HepG2 (cell line): Measurements from ENCODE around the gene ARHGAP11B.

Source experiments
- DRAP1 ChIP-seq: IDR thresholded peaks from 2 replicates; pipeline ENCODE4 v1.6.1; 2016; ENCODE audit warnings: missing genetic modification reagents, missing compliant biosample characterization
- ETV5 ChIP-seq: IDR thresholded peaks from 2 replicates; pipeline ENCODE4 v1.6.1; 2018; ENCODE audit warnings: missing biosample characterization, missing genetic modification reagents, inconsistent platforms, borderline replicate concordance
- HDAC1 ChIP-seq: sonication (generic); formaldehyde crosslinking; IDR thresholded peaks from 2 replicates; pipeline ENCODE4 v1.5.1; 2020; ENCODE audit warnings: mild to moderate bottlenecking, missing genetic modification reagents
- HDAC2 ChIP-seq: sonication (generic); formaldehyde crosslinking; IDR thresholded peaks from 2 replicates; pipeline ENCODE4 v1.4.0; 2020; ENCODE audit warnings: missing genetic modification reagents
- HOXA9 ChIP-seq: sonication (generic); formaldehyde crosslinking; IDR thresholded peaks from 2 replicates; pipeline ENCODE4 v1.8.1; 2022; ENCODE audit warnings: missing genetic modification reagents, mild to moderate bottlenecking, moderate library complexity, borderline replicate concordance
- KLF12 ChIP-seq: sonication (generic); formaldehyde crosslinking; IDR thresholded peaks from 2 replicates; pipeline ENCODE4 v1.4.0; 2020; ENCODE audit warnings: missing genetic modification reagents, borderline replicate concordance
- MED1 ChIP-seq: sonication (generic); formaldehyde crosslinking; IDR thresholded peaks from 2 replicates; pipeline ENCODE4 v1.4.0; 2020; ENCODE audit warnings: missing genetic modification reagents
- NFYB ChIP-seq: sonication (generic); formaldehyde crosslinking; IDR thresholded peaks from 2 replicates; pipeline ENCODE4 v1.4.0; 2020; ENCODE audit warnings: missing genetic modification reagents
- PATZ1 ChIP-seq: sonication (generic); formaldehyde crosslinking; IDR thresholded peaks from 2 replicates; pipeline ENCODE4 v1.4.0; 2020; ENCODE audit warnings: missing genetic modification reagents
- PHF8 ChIP-seq: sonication (generic); formaldehyde crosslinking; IDR thresholded peaks from 2 replicates; pipeline ENCODE4 v1.5.0; 2020; ENCODE audit warnings: missing genetic modification reagents
- SALL1 ChIP-seq: sonication (generic); formaldehyde crosslinking; IDR thresholded peaks from 2 replicates; pipeline ENCODE4 v1.8.0; 2022; ENCODE audit warnings: mild to moderate bottlenecking, missing genetic modification reagents
- SIN3A ChIP-seq: IDR thresholded peaks from 2 replicates; pipeline ENCODE4 v1.6.1; 2011; ENCODE audit warnings: low read depth, mild to moderate bottlenecking, control low read depth, low read length, borderline replicate concordance
- YEATS2 ChIP-seq: sonication (generic); formaldehyde crosslinking; IDR thresholded peaks from 2 replicates; pipeline ENCODE4 v1.4.0; 2020; ENCODE audit warnings: missing genetic modification reagents, borderline replicate concordance
- YY1 ChIP-seq: IDR thresholded peaks from 2 replicates; pipeline ENCODE4 v1.6.1; 2011; ENCODE audit warnings: low read length, low read depth, moderate library complexity, mild to moderate bottlenecking; ENCODE audit not compliant: insufficient read depth, insufficient replicate concordance
- ZBTB2 ChIP-seq: sonication (generic); formaldehyde crosslinking; IDR thresholded peaks from 2 replicates; pipeline ENCODE4 v1.8.0; 2022; ENCODE audit warnings: low read depth, missing genetic modification reagents
- ZFY ChIP-seq: sonication (generic); formaldehyde crosslinking; IDR thresholded peaks from 2 replicates; pipeline ENCODE4 v1.4.0; 2020; ENCODE audit warnings: missing genetic modification reagents
- ZMYM4 ChIP-seq: sonication (generic); formaldehyde crosslinking; IDR thresholded peaks from 2 replicates; pipeline ENCODE4 v1.8.1; 2023; ENCODE audit warnings: mild to moderate bottlenecking, missing genetic modification reagents
- ZNF225 ChIP-seq: sonication (generic); formaldehyde crosslinking; IDR thresholded peaks from 2 replicates; pipeline ENCODE4 v1.4.0; 2020; ENCODE audit warnings: mild to moderate bottlenecking, missing genetic modification reagents
- TF ChIP-seq, protein P1 (sequence below): IDR thresholded peaks from 2 replicates; pipeline ENCODE4 v1.6.1; 2016; ENCODE audit warnings: missing compliant biosample characterization, missing genetic modification reagents, borderline replicate concordance
- TF ChIP-seq, protein P2 (sequence below): sonication (generic); formaldehyde crosslinking; IDR thresholded peaks from 2 replicates; pipeline ENCODE4 v1.5.0; 2020; ENCODE audit warnings: mild to moderate bottlenecking, missing genetic modification reagents, borderline replicate concordance

ARHGAP11B gene

DNA sequence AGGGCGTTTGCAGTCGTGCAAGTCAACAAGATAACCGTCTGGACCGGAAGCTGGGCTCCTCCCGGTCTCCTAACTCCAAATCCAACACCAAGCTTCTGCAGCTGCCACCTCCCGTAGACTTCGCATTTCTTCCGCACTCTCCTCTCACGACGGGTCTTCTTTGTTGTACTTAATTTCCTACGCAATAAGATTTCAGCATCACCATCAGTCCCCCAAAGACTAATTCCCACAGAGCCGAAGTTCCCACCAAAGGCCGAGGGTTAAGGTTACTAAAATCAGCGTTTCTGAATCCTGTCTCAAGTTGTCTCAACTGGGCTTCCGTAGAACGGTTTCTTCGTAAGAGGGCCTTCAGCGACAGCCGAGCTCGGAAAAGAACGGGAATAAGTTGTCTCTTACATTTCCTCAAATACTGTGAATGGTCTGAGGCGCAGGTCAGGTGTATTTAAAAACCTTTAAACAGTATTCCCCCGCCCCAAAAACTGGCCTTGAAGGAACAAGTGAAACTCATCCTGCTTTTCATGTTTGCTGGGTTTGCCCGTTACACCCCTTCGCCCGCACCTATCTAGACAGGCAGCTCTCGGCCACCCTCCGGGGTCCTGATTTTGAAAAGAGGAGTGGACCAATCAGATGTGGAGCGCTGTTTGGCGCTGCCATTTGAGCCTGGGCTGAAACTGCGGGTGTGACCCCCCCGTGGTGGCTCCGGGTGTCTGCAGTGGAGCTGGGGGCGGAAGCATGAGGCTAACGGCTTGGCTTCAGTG is at the start of gene ARHGAP11B (continued):
- TF ChIP-seq PATZ1 (CRISPR knock-in tag) (peak; percentile 98), ZMYM4 (peak; percentile 63), SALL1 (CRISPR knock-in tag) (peak; percentile 60), MED1 (CRISPR knock-in tag) (0 out of 2 replicates have a peak, but pooled peaks have one; percentile 19), ETV5 (CRISPR knock-in tag) (peak; percentile 29; the same call in 1 of the 2 replicates), KLF12 (CRISPR knock-in tag) (peak; percentile 39; the same call in 1 of the 2 replicates), ZFY (CRISPR knock-in tag) (peak; percentile 11; the same call in 1 of the 2 replicates), YY1 (peak; percentile 24), NFYB (CRISPR knock-in tag) (peak; percentile 84), DRAP1 (CRISPR knock-in tag) (0 out of 2 replicates have a peak, but pooled peaks have one; percentile 30), HDAC1 (peak; percentile 95), YEATS2 (CRISPR knock-in tag) (peak; percentile 58; the same call in 1 of the 2 replicates), SIN3A (peak; percentile 94), PHF8 (CRISPR knock-in tag) (peak; percentile 65), ZBTB2 (CRISPR knock-in tag) (0 out of 2 replicates have a peak, but pooled peaks have one; percentile 30), HDAC2 (peak; percentile 55), HOXA9 (CRISPR knock-in tag) (0 out of 2 replicates have a peak, but pooled peaks have one; percentile 27), ZNF225 (CRISPR knock-in tag) (0 out of 2 replicates have a peak, but pooled peaks have one; percentile 37)
- TF ChIP-seq, protein P1, sequence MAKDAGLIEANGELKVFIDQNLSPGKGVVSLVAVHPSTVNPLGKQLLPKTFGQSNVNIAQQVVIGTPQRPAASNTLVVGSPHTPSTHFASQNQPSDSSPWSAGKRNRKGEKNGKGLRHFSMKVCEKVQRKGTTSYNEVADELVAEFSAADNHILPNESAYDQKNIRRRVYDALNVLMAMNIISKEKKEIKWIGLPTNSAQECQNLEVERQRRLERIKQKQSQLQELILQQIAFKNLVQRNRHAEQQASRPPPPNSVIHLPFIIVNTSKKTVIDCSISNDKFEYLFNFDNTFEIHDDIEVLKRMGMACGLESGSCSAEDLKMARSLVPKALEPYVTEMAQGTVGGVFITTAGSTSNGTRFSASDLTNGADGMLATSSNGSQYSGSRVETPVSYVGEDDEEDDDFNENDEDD (CRISPR knock-in tag), result peak; percentile 94
- TF ChIP-seq, protein P2, sequence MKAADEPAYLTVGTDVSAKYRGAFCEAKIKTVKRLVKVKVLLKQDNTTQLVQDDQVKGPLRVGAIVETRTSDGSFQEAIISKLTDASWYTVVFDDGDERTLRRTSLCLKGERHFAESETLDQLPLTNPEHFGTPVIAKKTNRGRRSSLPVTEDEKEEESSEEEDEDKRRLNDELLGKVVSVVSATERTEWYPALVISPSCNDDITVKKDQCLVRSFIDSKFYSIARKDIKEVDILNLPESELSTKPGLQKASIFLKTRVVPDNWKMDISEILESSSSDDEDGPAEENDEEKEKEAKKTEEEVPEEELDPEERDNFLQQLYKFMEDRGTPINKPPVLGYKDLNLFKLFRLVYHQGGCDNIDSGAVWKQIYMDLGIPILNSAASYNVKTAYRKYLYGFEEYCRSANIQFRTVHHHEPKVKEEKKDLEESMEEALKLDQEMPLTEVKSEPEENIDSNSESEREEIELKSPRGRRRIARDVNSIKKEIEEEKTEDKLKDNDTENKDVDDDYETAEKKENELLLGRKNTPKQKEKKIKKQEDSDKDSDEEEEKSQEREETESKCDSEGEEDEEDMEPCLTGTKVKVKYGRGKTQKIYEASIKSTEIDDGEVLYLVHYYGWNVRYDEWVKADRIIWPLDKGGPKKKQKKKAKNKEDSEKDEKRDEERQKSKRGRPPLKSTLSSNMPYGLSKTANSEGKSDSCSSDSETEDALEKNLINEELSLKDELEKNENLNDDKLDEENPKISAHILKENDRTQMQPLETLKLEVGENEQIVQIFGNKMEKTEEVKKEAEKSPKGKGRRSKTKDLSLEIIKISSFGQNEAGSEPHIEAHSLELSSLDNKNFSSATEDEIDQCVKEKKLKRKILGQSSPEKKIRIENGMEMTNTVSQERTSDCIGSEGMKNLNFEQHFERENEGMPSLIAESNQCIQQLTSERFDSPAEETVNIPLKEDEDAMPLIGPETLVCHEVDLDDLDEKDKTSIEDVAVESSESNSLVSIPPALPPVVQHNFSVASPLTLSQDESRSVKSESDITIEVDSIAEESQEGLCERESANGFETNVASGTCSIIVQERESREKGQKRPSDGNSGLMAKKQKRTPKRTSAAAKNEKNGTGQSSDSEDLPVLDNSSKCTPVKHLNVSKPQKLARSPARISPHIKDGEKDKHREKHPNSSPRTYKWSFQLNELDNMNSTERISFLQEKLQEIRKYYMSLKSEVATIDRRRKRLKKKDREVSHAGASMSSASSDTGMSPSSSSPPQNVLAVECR (CRISPR knock-in tag), result peak; percentile 90
